Endothelial cell of umbilical vein (primary cell): ENCODE data around the gene USP11. TPM values are rescaled to one million over a fixed set of nuclear protein-coding genes. Genes with fewer than 3 reads are reported as not detected.

Experiments
- BruUV-seq: library from RNA; stranded (reverse); fragments of 400-500 nt; replicated peaks from 2 replicates; lab custom pipeline; 2021; lab: Mats Ljungman, UMichigan
- CTCF ChIA-PET: fragments of 300-600, 350-600 bp; sonication (Branson Sonifier 250); formaldehyde crosslinking; loops from one replicate; lab custom pipeline; 2021; ENCODE audit warnings: antibody characterized with exemption, inconsistent platforms; lab: Charles Lee
- POLR2A ChIA-PET: fragments of 300-600, 350-600 bp; sonication (Branson Sonifier 250); formaldehyde crosslinking; loops from one replicate; lab custom pipeline; 2021; ENCODE audit warnings: antibody characterized with exemption, inconsistent platforms; lab: Charles Lee
- DNase-seq: peaks from one replicate; pipeline ENCODE4 v3.0.0-alpha.2; 2011; ENCODE audit warnings: low read depth, low spot score
- FAIRE-seq: peaks from 2 replicates; lab custom pipeline; 2011; peaks lifted over from hg19 to GRCh38; lab: Jason Lieb, UNC
- H2AFZ ChIP-seq: 2 replicates; pipeline ENCODE4 v1.6.0; 2012; ENCODE audit warnings: low read depth, low read length, control low read depth, inconsistent platforms
- H3K27ac ChIP-seq: 2 replicates; pipeline ENCODE4 v1.5.1; 2011; ENCODE audit warnings: low read depth, mild to moderate bottlenecking, control low read depth, low read length, moderate library complexity; ENCODE audit not compliant: insufficient read depth
- H3K27me3 ChIP-seq, 2 experiments: 2 replicates each; pipeline versions ENCODE4 v1.6.0 to v1.6.1; 2011; ENCODE audit warnings: low read length in 2 of 2, mixed read lengths in 1 of 2; ENCODE audit not compliant: control insufficient read depth in 2 of 2, insufficient read depth in 2 of 2
- H3K36me3 ChIP-seq, 2 experiments: 2 replicates in 1 of 2; 3 replicates in 1 of 2; pipeline ENCODE4 v1.5.1; 2011; ENCODE audit warnings: low read length in 2 of 2, mild to moderate bottlenecking in 1 of 2, moderate library complexity in 1 of 2; ENCODE audit not compliant: control insufficient read depth in 2 of 2, insufficient read depth in 2 of 2; ENCODE audit errors: extremely low read depth in 1 of 2
- H3K4me1 ChIP-seq: 3 replicates; pipeline ENCODE4 v1.5.1; 2011; ENCODE audit warnings: mild to moderate bottlenecking, low read length; ENCODE audit not compliant: control insufficient read depth, insufficient read depth; ENCODE audit errors: extremely low read depth
- H3K4me2 ChIP-seq: 2 replicates; pipeline ENCODE4 v1.6.1; 2011; ENCODE audit warnings: low read length, control low read depth, mixed read lengths; ENCODE audit not compliant: insufficient read depth
- H3K4me3 ChIP-seq, 3 experiments: fragments of 200-600 bp in 1 of 3; sonication (generic), shearing (Covaris generic) in 1 of 3; replicated peaks in 1 of 3; 2 replicates each; pipeline ENCODE4 v1.5.1; 2011 to 2016; ENCODE audit warnings: control low read depth in 3 of 3, low read length in 3 of 3, mild to moderate bottlenecking in 2 of 3, inconsistent platforms in 1 of 3, low read depth in 1 of 3, moderate library complexity in 1 of 3; ENCODE audit not compliant: insufficient read depth in 1 of 3
- H3K79me2 ChIP-seq: 2 replicates; pipeline ENCODE4 v1.6.0; 2012; ENCODE audit warnings: low read length, inconsistent platforms; ENCODE audit not compliant: control insufficient read depth, insufficient read depth
- H3K9ac ChIP-seq: replicated peaks from 2 replicates; pipeline ENCODE3; 2011; ENCODE audit warnings: low read length, control low read depth; ENCODE audit not compliant: insufficient read depth; ENCODE audit errors: extremely low read depth
- H3K9me1 ChIP-seq: replicated peaks from 3 replicates; pipeline ENCODE4 v1.6.0; 2011; ENCODE audit warnings: mild to moderate bottlenecking, low read length; ENCODE audit not compliant: control insufficient read depth, insufficient read depth; ENCODE audit errors: extremely low read depth
- H3K9me3 ChIP-seq: replicated peaks from 2 replicates; pipeline ENCODE4 v1.5.1; 2012; ENCODE audit warnings: low read length, inconsistent platforms; ENCODE audit not compliant: control insufficient read depth, insufficient read depth
- H4K20me1 ChIP-seq: replicated peaks from 2 replicates; pipeline ENCODE3; 2011; ENCODE audit warnings: mild to moderate bottlenecking, low read length; ENCODE audit not compliant: control insufficient read depth, insufficient read depth; ENCODE audit errors: extremely low read depth
- GATA2 ChIP-seq: IDR thresholded peaks from 2 replicates; pipeline ENCODE4 v1.7.0; 2011; ENCODE audit warnings: low read depth, mild to moderate bottlenecking, moderate library complexity, mixed read lengths, low read length; ENCODE audit not compliant: insufficient read length, insufficient read depth
- JUN ChIP-seq: IDR thresholded peaks from 2 replicates; pipeline ENCODE4 v1.6.1; 2011; ENCODE audit warnings: borderline replicate concordance, low read depth; ENCODE audit not compliant: insufficient read length, insufficient read depth
- MYC ChIP-seq: IDR thresholded peaks from one replicate; pipeline ENCODE4 v1.6.1; 2011; ENCODE audit warnings: mild to moderate bottlenecking, low read depth, low read length
- POLR2A ChIP-seq: IDR thresholded peaks from 2 replicates; pipeline ENCODE4 v1.6.1; 2012; ENCODE audit warnings: low read depth, mild to moderate bottlenecking, control low read depth, low read length
- dilution Hi-C: fragments of 300-500 bp; cut with MboI; formaldehyde crosslinking; loops from one replicate; pipeline ENCODE4 v1.15.0; 2019; ENCODE audit warnings: low sequenced_read_pairs; ENCODE audit not compliant: extremely low pct_ligation_motif_present
- intact Hi-C: fragments of 100-400 bp; cut with micrococcal nuclease; formaldehyde crosslinking; loops from one replicate; pipeline ENCODE4 v1.10.0; 2022
- polyA plus RNA-seq, 4 experiments: library from polyadenylated mRNA; depleted of rRNA in 3 of 4; stranded (reverse) in 3 of 4; unstranded in 1 of 4; fragments of >200 nt; gene quantifications; 2 replicates each; pipeline versions ENCODE4 v1.2.1 to v1.2.3, GENCODE V29; 2011 to 2012; ENCODE audit warnings: missing spikeins in 1 of 4
- total RNA-seq: library from RNA; stranded (reverse); gene quantifications from 2 replicates; pipeline ENCODE4 v1.2.3, GENCODE V29; 2021
- TF ChIP-seq, protein P1 (sequence below): IDR thresholded peaks from 2 replicates; pipeline ENCODE4 v1.6.1; 2011; ENCODE audit not compliant: insufficient read depth, insufficient read length
- TF ChIP-seq, protein P2 (sequence below), 2 donors: IDR thresholded peaks; 1 replicate in 1 of 2; 2 replicates in 1 of 2; pipeline ENCODE4 v1.5.1; 2011; ENCODE audit warnings: low read length in 2 of 2, mild to moderate bottlenecking in 2 of 2, moderate library complexity in 2 of 2, control low read depth in 1 of 2, inconsistent platforms in 1 of 2, low read depth in 1 of 2; ENCODE audit not compliant: insufficient read depth in 1 of 2; ENCODE audit errors: extremely low read depth in 1 of 2

USP11 gene
- total and polyA plus RNA-seq, 2 donors (not counting 3 experiments of a cell fraction or from before 2014, with no cell fraction given), result 24.0 to 36.4 TPM

DNA sequence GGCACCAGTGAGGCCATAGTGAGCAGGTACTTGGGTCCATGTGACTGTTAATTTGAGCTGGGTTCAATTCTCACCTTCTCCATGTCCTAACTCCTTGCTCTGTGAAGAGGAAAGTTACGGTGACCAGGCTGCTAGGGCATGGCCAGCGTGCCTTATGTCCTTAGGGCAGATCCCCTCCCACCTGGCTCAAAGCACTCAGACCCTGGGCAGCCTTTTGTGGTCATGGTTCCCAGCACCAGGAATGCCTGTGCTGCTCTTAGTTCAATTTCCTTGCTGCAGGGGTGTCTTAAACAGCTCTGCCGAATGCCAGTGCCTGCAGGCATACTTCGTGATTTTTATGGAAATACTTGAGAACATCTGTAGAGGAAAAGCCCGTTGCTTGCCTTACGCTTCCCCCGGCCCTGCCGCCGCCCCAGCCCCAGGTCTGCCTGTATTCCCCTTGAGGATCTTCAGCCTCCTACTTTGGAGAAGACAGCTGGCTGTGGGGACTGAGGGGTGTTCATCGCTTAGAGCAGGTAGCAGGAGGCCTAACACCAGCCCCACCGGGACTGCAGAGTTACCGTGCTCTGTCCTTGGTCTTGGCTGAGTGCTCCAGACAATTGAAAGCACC is 17.4 kb upstream of the USP11 start:
- peak; percentile 53 for FAIRE-seq
- H3K27ac ChIP-seq, result no peak overlapping the region
- no peaks in the 10 kb centered on the region for H3K9me3 ChIP-seq
- peaks cover 18% of the 10 kb centered on the region for H3K79me2 ChIP-seq
- no peak overlapping the region for H3K4me3 ChIP-seq
- dilution Hi-C loops, result no loop called here
- no peak overlapping the region for H2AFZ ChIP-seq
- TF ChIP-seq MYC, result no peak
- TF ChIP-seq, protein P1, sequence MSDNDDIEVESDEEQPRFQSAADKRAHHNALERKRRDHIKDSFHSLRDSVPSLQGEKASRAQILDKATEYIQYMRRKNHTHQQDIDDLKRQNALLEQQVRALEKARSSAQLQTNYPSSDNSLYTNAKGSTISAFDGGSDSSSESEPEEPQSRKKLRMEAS, result no peak
- no peak for TF ChIP-seq POLR2A
- TF ChIP-seq GATA2, result no peak
- TF ChIP-seq, protein P2, sequence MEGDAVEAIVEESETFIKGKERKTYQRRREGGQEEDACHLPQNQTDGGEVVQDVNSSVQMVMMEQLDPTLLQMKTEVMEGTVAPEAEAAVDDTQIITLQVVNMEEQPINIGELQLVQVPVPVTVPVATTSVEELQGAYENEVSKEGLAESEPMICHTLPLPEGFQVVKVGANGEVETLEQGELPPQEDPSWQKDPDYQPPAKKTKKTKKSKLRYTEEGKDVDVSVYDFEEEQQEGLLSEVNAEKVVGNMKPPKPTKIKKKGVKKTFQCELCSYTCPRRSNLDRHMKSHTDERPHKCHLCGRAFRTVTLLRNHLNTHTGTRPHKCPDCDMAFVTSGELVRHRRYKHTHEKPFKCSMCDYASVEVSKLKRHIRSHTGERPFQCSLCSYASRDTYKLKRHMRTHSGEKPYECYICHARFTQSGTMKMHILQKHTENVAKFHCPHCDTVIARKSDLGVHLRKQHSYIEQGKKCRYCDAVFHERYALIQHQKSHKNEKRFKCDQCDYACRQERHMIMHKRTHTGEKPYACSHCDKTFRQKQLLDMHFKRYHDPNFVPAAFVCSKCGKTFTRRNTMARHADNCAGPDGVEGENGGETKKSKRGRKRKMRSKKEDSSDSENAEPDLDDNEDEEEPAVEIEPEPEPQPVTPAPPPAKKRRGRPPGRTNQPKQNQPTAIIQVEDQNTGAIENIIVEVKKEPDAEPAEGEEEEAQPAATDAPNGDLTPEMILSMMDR (IDR thresholded peaks at IDR 0.05; ENCODE audit: extremely low read depth in 1 of 2, insufficient read depth in 1 of 2, low read depth in 1 of 2, low read length in 2 of 2), result no peak
- no peak for TF ChIP-seq JUN
- BruUV-seq, result no TSS peak
- intact Hi-C loops, result loop anchor here (5.0 kb wide), 3 partner anchors 147 to 307 kb away; partner anchors contain the start of gene ZNF41
- DNase-seq, result no peak
- no peaks in the 10 kb centered on the region for H3K9me1 ChIP-seq
- no peaks in the 10 kb centered on the region for H3K27me3 ChIP-seq
- H3K4me2 ChIP-seq, result no peak overlapping the region
- CTCF ChIA-PET, result no interaction called here
- H3K4me1 ChIP-seq, result peaks cover 13% of the 10 kb centered on the region
- POLR2A ChIA-PET, result no interaction called here
- peaks cover 10 to 42% of the 10 kb centered on the region in 2 experiments for H3K36me3 ChIP-seq
- H4K20me1 ChIP-seq, result no peaks in the 10 kb centered on the region
- H3K9ac ChIP-seq, result no peak overlapping the region
